Uterus (tissue), 2 donors: ENCODE results near the gene SH2D3C.

Experiments used
- POLR2A ChIP-seq, 2 donors: fragments of 450-650 bp; IDR thresholded peaks; one replicate each; pipeline ENCODE4 v1.6.1; 2016; ENCODE audit warnings: antibody characterized with exemption in 2 of 2, mild to moderate bottlenecking in 1 of 2, moderate library complexity in 1 of 2
- TF ChIP-seq, protein P1 (sequence below), 4 experiments: fragments of 200-600 bp in 2 of 4; fragments of 450-650 bp in 2 of 4; sonication (generic) in 2 of 4; IDR thresholded peaks; one replicate each; pipeline ENCODE4 v1.5.1; 2016 to 2019; ENCODE audit warnings: antibody characterized with exemption in 4 of 4, mild to moderate bottlenecking in 2 of 4, moderate library complexity in 1 of 4

GRCh38 chr9:127806871-127807270 is 28.4 kb upstream of the SH2D3C start:
- TF ChIP-seq, protein P1, sequence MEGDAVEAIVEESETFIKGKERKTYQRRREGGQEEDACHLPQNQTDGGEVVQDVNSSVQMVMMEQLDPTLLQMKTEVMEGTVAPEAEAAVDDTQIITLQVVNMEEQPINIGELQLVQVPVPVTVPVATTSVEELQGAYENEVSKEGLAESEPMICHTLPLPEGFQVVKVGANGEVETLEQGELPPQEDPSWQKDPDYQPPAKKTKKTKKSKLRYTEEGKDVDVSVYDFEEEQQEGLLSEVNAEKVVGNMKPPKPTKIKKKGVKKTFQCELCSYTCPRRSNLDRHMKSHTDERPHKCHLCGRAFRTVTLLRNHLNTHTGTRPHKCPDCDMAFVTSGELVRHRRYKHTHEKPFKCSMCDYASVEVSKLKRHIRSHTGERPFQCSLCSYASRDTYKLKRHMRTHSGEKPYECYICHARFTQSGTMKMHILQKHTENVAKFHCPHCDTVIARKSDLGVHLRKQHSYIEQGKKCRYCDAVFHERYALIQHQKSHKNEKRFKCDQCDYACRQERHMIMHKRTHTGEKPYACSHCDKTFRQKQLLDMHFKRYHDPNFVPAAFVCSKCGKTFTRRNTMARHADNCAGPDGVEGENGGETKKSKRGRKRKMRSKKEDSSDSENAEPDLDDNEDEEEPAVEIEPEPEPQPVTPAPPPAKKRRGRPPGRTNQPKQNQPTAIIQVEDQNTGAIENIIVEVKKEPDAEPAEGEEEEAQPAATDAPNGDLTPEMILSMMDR (IDR thresholded peaks at IDR 0.05), result no peak
- no peak for TF ChIP-seq POLR2A (IDR thresholded peaks at IDR 0.05)
